ENCODE results near the gene MASP2.
"Not testable (repeated sequence)": the region's sequence is repeated elsewhere in the genome, so short reads cannot be mapped to it uniquely, and the experiment has no call there.

MASP2 gene

DNA sequence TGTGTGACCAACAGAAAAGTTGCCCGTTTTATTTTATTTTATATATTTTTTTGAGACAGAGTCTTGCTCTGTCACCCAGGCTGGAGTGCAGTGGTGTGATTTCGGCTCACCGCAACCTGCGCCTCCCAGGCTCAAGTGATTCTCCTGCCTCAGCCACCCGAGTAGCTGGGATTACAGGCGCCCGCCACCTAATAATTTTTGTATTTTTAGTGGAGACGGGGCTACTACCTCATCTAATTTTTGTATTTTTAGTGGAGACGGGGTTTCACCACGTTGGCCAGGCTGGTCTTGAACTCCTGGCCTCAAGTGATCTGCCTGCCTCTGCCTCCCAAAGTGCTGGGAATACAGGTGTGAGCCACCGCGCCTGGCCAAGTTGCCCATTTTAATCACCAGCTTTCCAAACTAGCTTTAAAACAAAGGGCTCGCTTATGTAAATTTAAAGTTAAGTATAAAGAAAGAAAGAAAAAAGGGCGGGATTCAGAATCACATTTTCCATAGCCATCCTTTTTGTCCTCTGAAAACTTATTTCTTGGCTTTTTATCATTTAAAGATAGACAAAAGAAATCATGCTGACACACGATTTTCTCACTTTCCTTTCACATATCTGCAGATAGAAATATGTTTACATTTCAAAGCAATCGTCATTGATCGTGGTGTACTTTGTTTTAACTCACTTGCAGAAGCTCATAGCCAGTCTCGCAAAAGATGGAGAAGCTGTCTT lies 9.9 kb downstream of the MASP2 start:
- DNase-seq: not testable (repeated sequence)

DNA sequence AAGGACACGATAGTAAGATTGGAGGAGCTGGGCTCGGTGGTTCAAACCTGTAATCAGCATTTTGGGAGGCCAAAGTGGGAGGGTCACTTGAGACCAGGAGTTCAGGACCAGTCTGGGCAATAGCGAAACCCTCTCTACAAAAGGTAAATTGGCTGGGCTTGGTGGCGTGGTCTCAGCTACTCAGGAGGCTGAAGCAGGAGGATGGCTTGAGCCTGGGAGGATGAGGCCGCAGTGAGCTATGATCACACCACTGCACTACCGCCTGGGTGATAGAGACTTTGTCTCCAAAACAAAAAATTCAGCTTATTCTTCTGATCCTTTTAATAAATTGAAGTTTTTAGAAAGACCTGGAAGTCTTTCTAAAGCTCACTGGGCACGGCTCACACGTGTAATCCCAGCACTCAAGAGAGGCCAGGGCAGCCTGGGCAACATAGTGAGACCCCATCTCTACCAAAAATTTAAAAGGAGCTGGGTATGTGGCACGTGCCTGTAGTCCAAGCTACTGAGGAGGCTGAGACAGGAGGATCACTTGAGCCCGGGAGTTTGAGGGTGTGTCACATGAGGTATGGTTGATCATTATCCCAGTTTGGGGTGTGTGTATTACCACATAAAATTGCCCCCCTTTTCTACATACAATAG lies 15.3 kb downstream of the MASP2 start:
- DNase-seq: no peak

DNA sequence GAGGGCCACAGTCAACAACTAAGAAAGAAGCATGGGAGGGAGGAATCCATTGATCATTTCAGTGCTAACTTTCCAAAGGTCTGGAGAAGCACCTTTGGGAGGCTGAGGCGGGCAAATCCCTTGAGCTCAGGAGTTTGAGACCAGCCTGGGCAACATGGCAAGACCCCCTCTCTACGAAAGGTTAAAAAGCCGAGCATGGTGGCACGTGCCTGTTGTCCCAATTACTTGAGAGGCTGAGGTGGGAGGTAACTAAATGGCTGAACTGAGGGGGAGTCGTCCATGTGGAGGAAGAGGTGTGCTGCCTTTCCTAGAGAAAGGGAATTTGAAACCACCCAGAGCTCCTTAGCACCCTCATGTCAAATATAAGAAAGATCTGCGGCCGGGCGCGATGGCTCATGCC lies 16.2 kb downstream of the MASP2 start:
- DNase-seq: no peak

DNA sequence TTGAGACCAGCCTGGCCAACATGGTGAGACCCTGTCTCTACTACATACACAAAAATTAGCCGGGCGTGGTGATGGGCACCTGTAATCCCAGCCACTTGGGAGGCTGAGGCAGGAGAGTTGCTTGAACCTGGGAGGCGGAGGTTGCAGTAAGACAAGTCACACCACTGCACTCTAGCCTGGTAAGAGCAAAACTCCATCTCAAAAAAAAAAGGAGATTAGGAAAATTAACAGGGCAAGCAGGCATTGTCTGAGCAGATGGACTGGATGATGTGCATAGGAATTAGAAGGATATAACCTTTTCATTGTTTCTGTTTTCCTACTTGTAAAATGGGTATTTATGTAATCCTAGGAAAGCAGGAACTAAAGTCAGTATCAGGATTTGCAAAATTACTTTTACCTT lies 19.0 kb downstream of the MASP2 start:
- DNase-seq: no peak

- DNase-seq: no peak
Measured at GRCh38 chr1:11027316-11027715, 19.7 kb downstream of the MASP2 start.

DNA sequence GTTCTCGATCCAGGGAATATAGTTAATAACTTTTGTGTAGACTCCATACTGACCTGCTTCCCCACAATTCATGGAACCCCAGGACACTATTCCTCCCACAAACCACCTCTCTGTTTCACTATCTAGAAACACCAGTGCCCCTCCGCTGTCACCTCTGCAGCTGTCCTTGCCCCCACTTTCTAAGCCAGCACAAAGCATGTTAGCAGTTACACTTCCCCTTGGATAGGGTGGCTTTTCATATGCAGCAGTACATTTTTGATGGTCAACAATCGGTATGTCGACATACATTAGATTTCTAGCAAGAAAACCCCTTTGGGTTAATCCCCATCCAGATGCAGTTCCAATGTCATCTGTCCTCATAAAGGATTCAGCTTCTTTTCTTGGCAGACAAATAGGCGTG lies 20.1 kb downstream of the MASP2 start:
- DNase-seq: no peak

GRCh38 chr1:11026052-11026451 lies 21.0 kb downstream of the MASP2 start:
- no peak for DNase-seq

- no peak for DNase-seq
Measured at GRCh38 chr1:11025618-11026017, 21.4 kb downstream of the MASP2 start.

GRCh38 chr1:11024874-11025203 lies 22.2 kb downstream of the MASP2 start:
- DNase-seq: no peak

- no peak for DNase-seq
Measured at GRCh38 chr1:11024154-11024873, 22.7 kb downstream of the MASP2 start.

DNA sequence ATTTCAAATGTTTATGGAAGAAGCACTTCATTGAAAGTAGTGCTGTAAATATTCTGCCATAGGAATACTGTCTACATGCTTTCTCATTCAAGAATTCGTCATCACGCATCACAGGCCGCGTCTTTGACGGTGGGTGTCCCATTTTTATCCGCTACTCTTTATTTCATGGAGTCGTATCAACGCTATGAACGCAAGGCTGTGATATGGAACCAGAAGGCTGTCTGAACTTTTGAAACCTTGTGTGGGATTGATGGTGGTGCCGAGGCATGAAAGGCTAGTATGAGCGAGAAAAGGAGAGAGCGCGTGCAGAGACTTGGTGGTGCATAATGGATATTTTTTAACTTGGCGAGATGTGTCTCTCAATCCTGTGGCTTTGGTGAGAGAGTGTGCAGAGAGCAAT lies 23.8 kb downstream of the MASP2 start:
- no peak for DNase-seq

- no peak for DNase-seq
Measured at GRCh38 chr1:11019971-11020370, 27.1 kb downstream of the MASP2 start.

DNA sequence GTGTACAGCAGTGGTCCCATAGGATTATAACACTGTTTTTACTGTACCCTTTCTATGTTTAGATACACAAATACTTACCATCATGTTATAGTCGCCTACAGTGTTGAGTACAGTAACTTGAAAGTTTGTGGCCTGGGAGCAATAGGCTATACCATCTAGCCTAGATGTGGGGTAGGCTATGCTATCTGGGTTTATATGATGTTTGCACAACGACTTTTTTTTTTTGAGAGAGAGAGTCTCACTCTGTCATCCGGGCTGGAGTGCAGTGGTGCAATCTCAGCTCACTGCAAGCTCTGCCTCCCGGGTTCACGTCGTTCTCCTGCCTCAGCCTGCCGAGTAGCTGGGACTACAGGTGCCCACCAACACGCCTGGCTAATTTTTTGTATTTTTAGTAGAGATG lies 27.7 kb downstream of the MASP2 start:
- not testable (repeated sequence) for DNase-seq

DNA sequence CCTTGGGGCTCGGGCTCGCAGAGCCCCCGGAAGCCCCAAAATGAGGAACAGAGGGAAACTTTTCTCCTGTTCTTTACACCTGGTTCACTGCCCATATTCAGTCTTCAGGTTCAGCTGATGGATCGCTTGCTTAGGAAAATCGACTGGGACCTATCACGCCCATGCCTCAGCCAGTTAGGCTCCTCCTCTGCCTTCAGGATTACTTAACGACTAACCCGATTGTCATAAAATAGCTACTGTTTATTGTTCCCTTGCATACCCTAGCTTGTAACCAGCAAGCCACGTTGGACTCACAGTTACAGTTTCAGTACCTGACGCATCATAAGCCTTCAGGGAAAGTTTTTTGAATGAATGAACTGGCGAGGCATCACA lies 33.9 kb downstream of the MASP2 start:
- no peak for DNase-seq

- DNase-seq: peak; percentile 91 to 92
Measured at GRCh38 chr1:11012260-11013159, 34.5 kb downstream of the MASP2 start, which contains the start of gene TARDBP. Gene TARDBP (plus strand): TSS chr1:11012654. CDS start chr1:11013728, 1,074 bp downstream.

DNA sequence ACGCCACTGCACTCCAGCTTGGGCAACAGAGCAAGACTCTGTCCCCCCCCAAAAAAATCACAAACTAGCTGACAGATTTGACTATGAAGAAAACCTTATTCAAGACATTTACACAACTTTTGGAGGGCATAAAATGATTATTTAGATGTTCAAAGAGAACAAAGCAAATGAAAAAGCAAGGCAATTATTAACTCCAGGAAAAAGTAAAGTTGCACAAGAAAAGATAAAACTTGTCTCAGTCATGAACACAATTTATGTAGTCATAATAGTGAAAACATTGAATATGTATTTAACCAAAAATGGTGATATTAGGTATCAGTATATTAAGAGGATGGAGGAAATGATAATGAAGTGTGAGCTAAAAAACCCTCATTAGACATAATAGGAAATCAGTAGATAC lies 46.5 kb downstream of the MASP2 start:
- DNase-seq: no peak

DNA sequence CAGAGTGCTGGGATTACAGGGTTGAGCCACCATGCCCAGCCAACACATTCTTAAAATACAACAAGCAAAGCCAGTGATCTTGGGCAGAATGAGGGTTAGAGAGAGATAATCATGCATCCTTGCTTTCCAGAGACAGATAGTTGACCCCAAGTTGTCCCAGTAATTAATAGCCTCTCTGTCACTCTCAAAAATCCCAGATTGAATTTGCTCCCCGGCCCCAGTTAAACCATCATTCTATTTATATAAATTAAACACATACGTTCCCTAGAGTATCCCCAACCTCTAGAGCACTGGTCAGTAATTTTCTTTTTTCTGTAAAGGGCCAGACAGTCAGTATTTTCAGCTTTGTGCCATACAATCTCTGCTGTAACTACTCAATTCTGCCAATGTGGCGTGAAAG lies 50.9 kb downstream of the MASP2 start:
- no peak for DNase-seq

DNA sequence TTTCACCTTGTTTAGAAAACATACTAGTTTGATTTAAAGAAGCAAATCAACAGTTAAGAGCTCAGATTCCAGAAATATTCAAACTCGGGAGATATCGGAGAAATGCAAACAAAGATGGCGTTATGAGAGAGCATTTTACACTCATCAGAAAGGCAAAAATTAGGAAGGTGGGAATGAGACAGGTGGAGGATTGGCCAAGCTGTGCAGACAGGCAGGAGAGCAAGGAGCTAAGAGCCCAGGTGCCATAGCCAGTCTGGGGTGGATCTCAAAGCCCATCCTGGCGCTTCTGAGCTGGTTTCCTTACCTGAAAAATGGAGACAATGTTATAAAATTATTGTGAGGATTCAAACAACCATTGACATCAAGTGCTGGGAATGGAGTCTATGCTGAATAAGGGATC lies 54.2 kb downstream of the MASP2 start:
- no peak for DNase-seq

GRCh38 chr1:10992004-10992403 lies 55.0 kb downstream of the MASP2 start:
- DNase-seq: not testable (repeated sequence)

DNA sequence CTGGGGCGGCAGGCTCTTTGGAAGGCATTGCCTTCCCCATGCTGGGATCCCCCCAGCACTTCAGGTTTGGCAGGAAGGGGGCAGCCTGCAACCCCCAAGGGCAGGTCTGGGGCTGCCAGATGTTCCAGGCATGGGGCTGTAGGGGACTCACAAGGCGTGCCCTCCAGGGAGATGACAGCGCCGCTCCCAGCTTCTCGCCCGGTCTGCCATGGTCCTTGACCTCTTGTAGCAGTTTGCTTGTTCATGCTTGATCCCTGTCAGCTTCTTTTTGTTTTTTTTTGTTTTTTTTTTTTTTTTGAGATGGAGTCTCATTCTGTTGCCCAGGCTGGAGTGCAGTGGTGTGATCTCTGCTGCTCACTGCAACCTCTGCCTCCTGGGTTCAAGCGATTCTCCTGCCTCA lies 56.2 kb downstream of the MASP2 start:
- no peak for DNase-seq

DNA sequence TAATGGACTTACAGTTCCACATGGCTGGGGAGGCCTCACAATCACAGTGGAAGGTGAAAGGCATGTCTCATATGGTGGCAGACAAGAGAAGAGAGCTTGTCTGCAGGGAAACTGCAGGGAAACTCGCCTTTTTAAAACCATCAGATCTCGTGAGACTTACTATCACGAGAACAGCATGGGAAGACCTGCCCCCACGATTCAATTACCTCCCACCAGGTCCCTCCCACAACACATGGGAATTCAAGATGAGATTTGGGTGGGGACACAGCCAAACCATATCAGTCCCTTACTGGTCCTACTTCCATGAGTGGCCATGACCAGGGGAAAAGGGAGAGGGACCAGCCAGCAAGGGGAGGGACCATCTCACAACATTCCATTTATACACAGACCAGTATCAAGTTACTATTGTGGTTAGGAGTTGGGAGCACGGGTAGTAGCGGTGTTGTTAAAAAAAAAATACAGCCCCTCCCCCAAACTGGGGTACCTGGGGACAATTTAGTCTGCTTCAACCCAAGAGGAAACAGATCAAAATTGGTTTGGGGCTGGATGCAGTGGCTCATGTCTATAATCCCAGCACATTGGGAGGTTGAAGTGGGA lies 57.0 kb downstream of the MASP2 start:
- not testable (repeated sequence) for DNase-seq

DNA sequence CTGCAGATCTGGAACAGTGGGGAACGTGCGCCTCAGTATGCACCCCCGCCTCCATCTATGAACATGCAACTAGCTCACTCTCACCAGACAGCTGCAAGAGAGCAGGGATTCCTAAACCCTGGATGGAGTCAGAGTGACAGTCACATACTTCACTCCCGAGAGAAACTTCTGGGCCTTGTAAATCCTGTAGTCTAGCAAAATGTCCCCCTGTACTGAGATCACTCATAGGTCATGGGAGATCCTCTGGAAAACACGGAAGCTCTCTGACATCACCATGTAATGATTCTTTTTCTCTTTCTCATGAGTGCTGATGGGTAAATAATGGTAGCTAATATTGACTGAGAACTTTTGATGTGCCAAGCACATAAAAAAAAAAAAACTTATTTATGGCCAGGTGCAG lies 57.9 kb downstream of the MASP2 start:
- DNase-seq: no peak
